GM23338 (cell line): Measurements from ENCODE around the gene GIMAP5. TPM values are rescaled to one million over a fixed set of nuclear protein-coding genes. Genes with fewer than 3 reads are reported as not detected.

Source experiments
- ATAC-seq: fragments of 200-7000 bp; cut with Tn5 transposase; 3 replicates; pipeline ENCODE4 v1.9.1; 2020
- DNase-seq: peaks from one replicate; pipeline ENCODE4 v3.0.0-alpha.2; 2015; ENCODE audit warnings: low spot score
- H2AFZ ChIP-seq: fragments of 200-600 bp; sonication (generic); 2 replicates; pipeline ENCODE4 v1.8.0; 2016; ENCODE audit warnings: antibody characterized with exemption, mild to moderate bottlenecking, moderate library complexity
- H3F3A ChIP-seq: fragments of 200-600 bp; sonication (generic); replicated peaks from 2 replicates; pipeline ENCODE4 v1.8.0; 2017; ENCODE audit warnings: antibody characterized with exemption, mixed run types, low read depth
- H3K27ac ChIP-seq: fragments of 200-600 bp; sonication (generic); 2 replicates; pipeline ENCODE4 v1.6.1; 2016; ENCODE audit warnings: low read depth
- H3K27me3 ChIP-seq: fragments of 200-600 bp; sonication (generic); 2 replicates; pipeline ENCODE4 v1.8.0; 2016; ENCODE audit warnings: mild to moderate bottlenecking, mixed run types, moderate library complexity; ENCODE audit not compliant: insufficient read depth
- H3K36me3 ChIP-seq: fragments of 200-600 bp; sonication (generic); 2 replicates; pipeline ENCODE4 v1.8.0; 2016; ENCODE audit warnings: mild to moderate bottlenecking; ENCODE audit not compliant: insufficient read depth
- H3K4me1 ChIP-seq: fragments of 200-600 bp; sonication (generic); 2 replicates; pipeline ENCODE4 v1.8.0; 2016; ENCODE audit warnings: mild to moderate bottlenecking, moderate library complexity; ENCODE audit not compliant: insufficient read depth
- H3K4me2 ChIP-seq: fragments of 200-600 bp; sonication (generic); 2 replicates; pipeline ENCODE4 v1.7.1; 2017; ENCODE audit warnings: mixed run types
- H3K4me3 ChIP-seq: fragments of 200-600 bp; sonication (generic); 2 replicates; pipeline ENCODE4 v1.6.1; 2016; ENCODE audit warnings: mixed run types
- H3K79me2 ChIP-seq: fragments of 200-600 bp; sonication (generic); replicated peaks from 2 replicates; pipeline ENCODE4 v1.8.0; 2017; ENCODE audit warnings: mild to moderate bottlenecking; ENCODE audit not compliant: insufficient read depth
- H3K9me2 ChIP-seq: fragments of 200-600 bp; sonication (generic); 2 replicates; pipeline ENCODE4 v1.8.0; 2017; ENCODE audit not compliant: insufficient read depth
- H4K20me1 ChIP-seq: fragments of 200-600 bp; sonication (generic); replicated peaks from 2 replicates; pipeline ENCODE4 v1.8.0; 2017; ENCODE audit warnings: mild to moderate bottlenecking; ENCODE audit not compliant: insufficient read depth
- H3K27ac Mint-ChIP-seq: 2 replicates; pipeline ENCODE4 v1.8.0; 2020; ENCODE audit warnings: inconsistent platforms, mild to moderate bottlenecking, moderate library complexity, mixed read lengths
- H3K27me3 Mint-ChIP-seq: 3 replicates; pipeline ENCODE4 v1.8.0; 2022; ENCODE audit warnings: low read depth, mild to moderate bottlenecking, moderate library complexity, mixed read lengths, inconsistent platforms; ENCODE audit not compliant: insufficient read depth, poor library complexity
- H3K36me3 Mint-ChIP-seq: 3 replicates; pipeline ENCODE4 v1.8.0; 2021; ENCODE audit warnings: low read depth, mild to moderate bottlenecking, inconsistent platforms, moderate library complexity, mixed read lengths
- H3K4me1 Mint-ChIP-seq: 3 replicates; pipeline ENCODE4 v1.8.0; 2020; ENCODE audit warnings: mild to moderate bottlenecking, inconsistent platforms, mixed read lengths
- H3K4me3 Mint-ChIP-seq: 3 replicates; pipeline ENCODE4 v1.8.0; 2021; ENCODE audit warnings: moderate library complexity, mild to moderate bottlenecking, inconsistent platforms, mixed read lengths
- H3K9me3 Mint-ChIP-seq: 3 replicates; pipeline ENCODE4 v1.8.0; 2020; ENCODE audit warnings: moderate library complexity, mild to moderate bottlenecking, inconsistent platforms, mixed read lengths
- CREB1 ChIP-seq: fragments of 250-450 bp; sonication (Bioruptor Pico); IDR thresholded peaks from 2 replicates; pipeline ENCODE4 v1.5.0; 2020; ENCODE audit warnings: low read depth, mild to moderate bottlenecking, moderate library complexity
- CTCF ChIP-seq, 2 experiments: fragments of 200-600 bp in 1 of 2; sonication (generic) in 1 of 2; conservative IDR thresholded peaks; 2 replicates each; pipeline versions ENCODE4 v1.5.1 to v1.6.1; 2016 to 2017; ENCODE audit warnings: antibody characterized with exemption in 2 of 2, low read depth in 2 of 2, mild to moderate bottlenecking in 2 of 2, moderate library complexity in 1 of 2
- ETS1 ChIP-seq: IDR thresholded peaks from 2 replicates; pipeline ENCODE4 v1.6.1; 2016; ENCODE audit warnings: antibody characterized with exemption
- EZH2 ChIP-seq: fragments of 200-600 bp; sonication (generic); IDR thresholded peaks from one replicate; pipeline ENCODE4 v1.8.0; 2017; ENCODE audit warnings: antibody characterized with exemption, mild to moderate bottlenecking, low read depth; ENCODE audit not compliant: unreplicated experiment
- EZH2phosphoT487 ChIP-seq: fragments of 200-600 bp; sonication (generic); IDR thresholded peaks from one replicate; pipeline ENCODE4 v1.8.1; 2018; ENCODE audit warnings: antibody characterized with exemption; ENCODE audit not compliant: unreplicated experiment
- JUNB ChIP-seq: IDR thresholded peaks from one replicate; pipeline ENCODE4 v1.6.1; 2016; ENCODE audit warnings: antibody characterized with exemption; ENCODE audit not compliant: unreplicated experiment
- ZNF331 ChIP-seq: fragments of 250-450 bp; sonication (Bioruptor Pico); IDR thresholded peaks from 2 replicates; pipeline ENCODE4 v1.5.0; 2020; ENCODE audit warnings: low read depth, mild to moderate bottlenecking, moderate library complexity
- ZNF462 ChIP-seq: fragments of 250-450 bp; sonication (Bioruptor Pico); IDR thresholded peaks from 2 replicates; pipeline ENCODE4 v1.5.0; 2020; ENCODE audit warnings: mild to moderate bottlenecking, moderate library complexity
- polyA plus RNA-seq: library from polyadenylated mRNA; unstranded; fragments of >200 nt; fragmentation: Nextera tagmentation; extraction: Ambion mirVana; gene quantifications from 2 replicates; pipeline ENCODE4 v1.2.1, GENCODE V29; 2016
- total RNA-seq: library from RNA; depleted of rRNA; stranded (reverse); fragments of >200 nt; shearing (Covaris generic); gene quantifications from 2 replicates; pipeline ENCODE4 v1.2.3, GENCODE V29; 2014

The GIMAP5 gene
- total and polyA plus RNA-seq, 2 experiments from 2014 or later: not detected

- TF ChIP-seq CTCF (conservative IDR thresholded peaks at IDR 0.05; ENCODE audit: low read depth in 2 of 2) (no peak), ETS1 (no peak), EZH2phosphoT487 (no peak), ZNF331 (CRISPR knock-in tag) (no peak)
Measured at GRCh38 chr7:150755473-150756099, 18.4 kb downstream of the GIMAP5 start (continued).

GRCh38 chr7:150756166-150756565 lies 18.9 kb downstream of the GIMAP5 start:
- TF ChIP-seq ZNF462: no peak
- TF ChIP-seq JUNB: no peak
- TF ChIP-seq EZH2: no peak
- TF ChIP-seq CTCF (conservative IDR thresholded peaks at IDR 0.05; ENCODE audit: low read depth in 2 of 2): no peak
- TF ChIP-seq CREB1 (CRISPR knock-in tag): no peak
- Histone ChIP-seq H3F3A (no peaks in the 10 kb centered on the region), H3K4me1 (no peaks in the 10 kb centered on the region), H3K4me3 (no peak overlapping the region), H3K9me2 (no peaks in the 10 kb centered on the region), H3K79me2 (no peaks in the 10 kb centered on the region), H3K27ac (no peak overlapping the region), H3K4me2 (no peak overlapping the region), H3K36me3 (no peaks in the 10 kb centered on the region), H4K20me1 (no peaks in the 10 kb centered on the region; the same call in 1 of the 2 replicates), H2AFZ (no peak overlapping the region), H3K27me3 (peaks cover 13% of the 10 kb centered on the region)
- Mint-ChIP-seq H3K4me3 (no peak overlapping the region), H3K9me3 (peaks cover 1% of the 10 kb centered on the region; the same call in 2 of the 3 replicates), H3K4me1 (no peaks in the 10 kb centered on the region), H3K36me3 (no peaks in the 10 kb centered on the region), H3K27me3 (peaks cover 13% of the 10 kb centered on the region), H3K27ac (no peak overlapping the region)
- ATAC-seq (no peak), DNase-seq (no peak)
